Activated CD4-positive, alpha-beta T cell treated with anti-CD3 and anti-CD28 coated beads for 36 hours (primary cell): ENCODE results near the gene CAPN11. TPM values are rescaled to one million over a fixed set of nuclear protein-coding genes. Genes with fewer than 3 reads are reported as not detected.

Experiments
- ATAC-seq: fragments of 200-7000 bp; cut with Tn5 transposase; one replicate; pipeline ENCODE4 v1.10.0; 2021; ENCODE audit warnings: mild to moderate bottlenecking, moderate library complexity
- CTCF ChIA-PET: fragments of 350-600 bp; sonication (Branson Sonifier 250); formaldehyde crosslinking; loops from one replicate; lab custom pipeline; 2021; ENCODE audit warnings: antibody characterized with exemption; lab: Charles Lee
- POLR2A ChIA-PET: fragments of 350-600 bp; sonication (Branson Sonifier 250); formaldehyde crosslinking; loops from one replicate; lab custom pipeline; 2021; ENCODE audit warnings: antibody characterized with exemption, inconsistent platforms; lab: Charles Lee
- DNase-seq: peaks from one replicate; pipeline ENCODE4 v3.0.0-alpha.2; 2020
- H3K27ac Mint-ChIP-seq: one replicate; pipeline ENCODE4 v1.8.0; 2021; ENCODE audit warnings: mixed read lengths
- H3K27me3 Mint-ChIP-seq: one replicate; pipeline ENCODE4 v1.8.0; 2021; ENCODE audit warnings: mixed read lengths
- H3K36me3 Mint-ChIP-seq: one replicate; pipeline ENCODE4 v1.8.0; 2021; ENCODE audit warnings: low read depth, mixed read lengths
- H3K4me1 Mint-ChIP-seq: one replicate; pipeline ENCODE4 v1.8.0; 2021; ENCODE audit warnings: mixed read lengths
- H3K4me3 Mint-ChIP-seq: one replicate; pipeline ENCODE4 v1.8.0; 2021; ENCODE audit warnings: mild to moderate bottlenecking, moderate library complexity, mixed read lengths
- H3K9me3 Mint-ChIP-seq: one replicate; pipeline ENCODE4 v1.8.0; 2021; ENCODE audit warnings: low read depth, mixed read lengths
- intact Hi-C, 2 experiments: fragments of 100-400 bp; cut with DNase I in 1 of 2; cut with micrococcal nuclease in 1 of 2; formaldehyde crosslinking; loops; one replicate each; pipeline versions ENCODE4 v1.14.2 to v1.15.1; 2022 to 2024; cut with DNase I, micrococcal nuclease
- total RNA-seq, 2 experiments: library from RNA; stranded (reverse); gene quantifications; one replicate each; pipeline ENCODE4 v1.2.3, GENCODE V29; 2021

Gene CAPN11
- 1 to 10 TPM; 1.2 to 1.3 TPM for total RNA-seq

GRCh38 chr6:44158770-44159228, at the start of gene CAPN11:
Gene CAPN11 (plus strand): TSS chr6:44158820. CDS start chr6:44158849, 29 bp downstream.
- Mint-ChIP-seq H3K9me3 (no peaks in the 10 kb centered on the region), H3K27ac (no peak within 1 kb of the TSS), H3K27me3 (no peaks in the 10 kb centered on the region), H3K4me1 (peaks cover 18% of the 10 kb centered on the region), H3K36me3 (peaks cover 2% of the 10 kb centered on the region), H3K4me3 (no peak within 1 kb of the TSS)
- ChIA-PET CTCF (interaction anchor here (1.2 to 2.1 kb wide), 2 partner anchors 62 to 88 kb away, joined by 4 to 7 read pairs; partner anchors contain the start of gene HSP90AB1), POLR2A (interaction anchor here (0.6 kb wide), 1 partner anchor 88 kb away, joined by 3 read pairs; no protein-coding TSS in a partner anchor)
- DNase-seq = no peak
- intact Hi-C loops = no loop called here
- ATAC-seq = no peak

- Mint-ChIP-seq H3K4me1 (no peaks in the 10 kb centered on the region), H3K36me3 (peaks cover 35% of the 10 kb centered on the region), H3K27me3 (no peaks in the 10 kb centered on the region), H3K9me3 (no peaks in the 10 kb centered on the region), H3K4me3 (no peak overlapping the region), H3K27ac (no peak overlapping the region)
- DNase-seq (no peak), ATAC-seq (no peak)
- CTCF ChIA-PET = no interaction called here
- intact Hi-C loops = no loop called here
- POLR2A ChIA-PET = no interaction called here
Observed at GRCh38 chr6:44109212-44109611, 49.4 kb upstream of the CAPN11 start.

GRCh38 chr6:44110005-44110676, 48.5 kb upstream of the CAPN11 start:
- Mint-ChIP-seq H3K4me3 (no peak overlapping the region), H3K9me3 (no peaks in the 10 kb centered on the region), H3K27me3 (no peaks in the 10 kb centered on the region), H3K4me1 (no peaks in the 10 kb centered on the region), H3K27ac (peak overlapping the region; percentile 59), H3K36me3 (peaks cover 31% of the 10 kb centered on the region)
- intact Hi-C loops = no loop called here
- DNase-seq (no peak), ATAC-seq (no peak)
- ChIA-PET CTCF (interaction anchor here (1.0 to 2.8 kb wide), 3 partner anchors 11 to 230 kb away, joined by 3 to 15 read pairs (median 5); no protein-coding TSS in a partner anchor), POLR2A (no interaction called here)

GRCh38 chr6:44110966-44111365, 47.7 kb upstream of the CAPN11 start:
- H3K27ac Mint-ChIP-seq = no peak overlapping the region

DNA sequence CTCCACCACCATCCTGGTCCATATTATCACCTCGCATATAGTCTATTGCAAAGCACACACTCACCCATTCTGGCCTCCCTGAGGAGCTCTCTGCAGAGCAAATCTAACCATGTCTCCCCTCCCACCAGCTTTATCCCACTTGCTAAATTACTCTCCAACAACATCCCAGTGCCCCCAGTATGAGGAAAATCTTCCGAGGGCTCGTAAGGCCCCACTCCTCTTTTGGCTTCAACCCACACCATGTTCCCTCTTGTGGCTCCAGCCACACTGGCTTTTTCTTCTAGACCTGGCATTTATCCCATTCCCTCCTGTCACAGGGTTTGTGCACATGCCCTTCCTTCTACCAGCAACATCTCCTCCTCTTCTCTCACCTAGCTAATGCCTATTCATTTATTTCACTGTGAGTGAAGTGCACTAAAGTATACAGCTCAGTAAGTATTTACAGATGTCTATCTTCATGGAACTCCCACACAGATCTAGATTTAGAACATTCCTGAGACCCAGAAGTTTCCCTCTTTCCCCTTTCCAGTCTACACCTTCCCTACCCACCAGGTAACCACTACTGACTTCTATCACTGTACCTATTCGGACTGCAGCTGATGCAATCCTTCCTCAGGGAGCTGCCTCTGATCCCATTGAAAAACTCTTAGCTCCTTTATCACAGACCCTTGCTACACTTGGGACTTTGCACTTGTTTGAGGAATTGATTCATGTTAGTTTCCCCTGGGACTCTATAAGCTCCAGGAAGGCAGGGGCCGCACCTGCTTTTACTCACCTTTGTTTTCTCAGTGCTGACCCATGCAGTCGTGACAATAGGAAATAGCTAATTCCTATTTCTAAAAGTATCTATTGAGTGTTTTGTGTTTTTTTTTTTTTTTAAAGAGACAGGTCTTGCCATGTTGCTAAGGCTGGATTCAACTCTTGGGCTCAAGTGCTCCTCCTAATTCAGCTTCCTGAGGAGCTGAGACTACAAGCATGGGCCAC, 46.9 kb upstream of the CAPN11 start:
- ChIA-PET POLR2A (interaction anchor here (0.6 kb wide), 2 partner anchors 13 to 223 kb away, joined by 3 read pairs; no protein-coding TSS in a partner anchor), CTCF (interaction anchor here (0.6 to 2.8 kb wide), 8 partner anchors 9 to 367 kb away, joined by 3 to 15 read pairs (median 3); no protein-coding TSS in a partner anchor)
- no peak for DNase-seq
- H3K4me3 Mint-ChIP-seq = no peak overlapping the region
- intact Hi-C loops = no loop called here
- no peak for ATAC-seq
- peak overlapping the region; percentile 1 for H3K27ac Mint-ChIP-seq
- H3K9me3 Mint-ChIP-seq = no peaks in the 10 kb centered on the region
- H3K27me3 Mint-ChIP-seq = no peaks in the 10 kb centered on the region
- H3K36me3 Mint-ChIP-seq = peaks cover 33% of the 10 kb centered on the region
- H3K4me1 Mint-ChIP-seq = peaks cover 6% of the 10 kb centered on the region

More at GRCh38 chr6:44110966-44111365, 47.7 kb upstream of the CAPN11 start:
- intact Hi-C loops = no loop called here
- Mint-ChIP-seq H3K9me3 (no peaks in the 10 kb centered on the region), H3K4me1 (no peaks in the 10 kb centered on the region), H3K4me3 (no peak overlapping the region), H3K36me3 (peaks cover 35% of the 10 kb centered on the region), H3K27me3 (no peaks in the 10 kb centered on the region)
- ChIA-PET CTCF (interaction anchor here (0.6 to 2.8 kb wide), 8 partner anchors 8 to 229 kb away, joined by 3 to 15 read pairs (median 3); no protein-coding TSS in a partner anchor), POLR2A (interaction anchor here (0.6 kb wide), 1 partner anchor 14 kb away, joined by 3 read pairs; no protein-coding TSS in a partner anchor)
- ATAC-seq (no peak), DNase-seq (no peak)

GRCh38 chr6:44113414-44113813, 45.2 kb upstream of the CAPN11 start:
- H3K4me1 Mint-ChIP-seq = peaks cover 17% of the 10 kb centered on the region
- H3K4me3 Mint-ChIP-seq = no peak overlapping the region
- ATAC-seq (no peak), DNase-seq (no peak)
- ChIA-PET POLR2A (no interaction called here), CTCF (interaction anchor here (1.2 kb wide), 1 partner anchor 14 kb away, joined by 3 read pairs; no protein-coding TSS in a partner anchor)
- H3K27me3 Mint-ChIP-seq = no peaks in the 10 kb centered on the region
- no peak overlapping the region for H3K27ac Mint-ChIP-seq
- H3K9me3 Mint-ChIP-seq = no peaks in the 10 kb centered on the region
- peaks cover 34% of the 10 kb centered on the region for H3K36me3 Mint-ChIP-seq
- intact Hi-C loops = no loop called here

- ATAC-seq (no peak), DNase-seq (no peak)
- ChIA-PET POLR2A (no interaction called here), CTCF (interaction anchor here (1.0 to 3.4 kb wide), 2 partner anchors 19 to 141 kb away, joined by 4 to 14 read pairs; partner anchors contain the start of gene SLC35B2)
- Mint-ChIP-seq H3K9me3 (no peaks in the 10 kb centered on the region), H3K36me3 (peaks cover 28% of the 10 kb centered on the region), H3K4me3 (no peak overlapping the region), H3K27ac (no peak overlapping the region), H3K27me3 (no peaks in the 10 kb centered on the region), H3K4me1 (peaks cover 33% of the 10 kb centered on the region)
- intact Hi-C loops = no loop called here
Observed at GRCh38 chr6:44115866-44116265, 42.8 kb upstream of the CAPN11 start.

- Mint-ChIP-seq H3K27me3 (no peaks in the 10 kb centered on the region), H3K27ac (no peak overlapping the region), H3K36me3 (peaks cover 21% of the 10 kb centered on the region), H3K4me3 (no peak overlapping the region), H3K9me3 (no peaks in the 10 kb centered on the region), H3K4me1 (peaks cover 41% of the 10 kb centered on the region)
- CTCF ChIA-PET = interaction anchor here (1.0 to 3.4 kb wide), 5 partner anchors 18 to 140 kb away, joined by 3 to 14 read pairs (median 3); partner anchors contain the start of gene SLC35B2
- DNase-seq (no peak), ATAC-seq (peak; percentile 57)
- POLR2A ChIA-PET = interaction anchor here (0.6 kb wide), 1 partner anchor 13 kb away, joined by 3 read pairs; no protein-coding TSS in a partner anchor
- intact Hi-C loops = no loop called here
Observed at GRCh38 chr6:44116641-44117382, 41.8 kb upstream of the CAPN11 start.

- Mint-ChIP-seq H3K27ac (no peak overlapping the region), H3K36me3 (peaks cover 15% of the 10 kb centered on the region), H3K4me1 (peaks cover 43% of the 10 kb centered on the region), H3K4me3 (no peak overlapping the region), H3K9me3 (no peaks in the 10 kb centered on the region), H3K27me3 (no peaks in the 10 kb centered on the region)
- ATAC-seq (no peak), DNase-seq (no peak)
- CTCF ChIA-PET = interaction anchor here (0.8 to 3.4 kb wide), 4 partner anchors 19 to 104 kb away, joined by 3 to 14 read pairs (median 3); no protein-coding TSS in a partner anchor
- POLR2A ChIA-PET = no interaction called here
- intact Hi-C loops = no loop called here
Observed at GRCh38 chr6:44117397-44118128, 41.1 kb upstream of the CAPN11 start.

DNA sequence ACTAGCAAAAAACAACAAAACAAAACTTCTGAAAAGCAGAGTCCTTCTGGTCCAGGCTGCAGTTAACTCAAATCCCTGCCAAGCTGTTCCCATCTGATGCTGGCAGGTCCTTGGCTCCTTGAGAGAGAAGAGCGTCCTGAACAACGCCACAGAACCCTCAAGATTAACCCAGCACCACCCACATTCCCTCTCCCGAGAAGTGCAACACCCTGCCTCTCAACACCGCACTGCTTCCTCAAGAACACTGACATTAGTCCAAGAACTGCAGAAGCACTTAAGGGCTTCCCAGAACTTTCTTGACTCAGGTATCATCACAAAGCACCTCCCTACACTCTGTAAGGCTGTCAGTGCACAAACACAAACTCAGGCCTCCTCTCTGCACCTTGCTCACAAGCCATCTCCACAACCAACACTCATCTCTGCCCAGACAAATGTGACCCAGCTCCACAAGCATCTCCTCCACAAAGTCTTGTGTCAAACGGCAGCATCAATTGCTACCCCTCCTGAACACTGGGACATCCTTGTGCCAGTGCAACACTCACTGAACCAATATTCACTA, 38.8 kb upstream of the CAPN11 start:
- intact Hi-C loops = no loop called here
- POLR2A ChIA-PET = no interaction called here
- ATAC-seq (no peak), DNase-seq (no peak)
- peaks cover 13% of the 10 kb centered on the region for H3K36me3 Mint-ChIP-seq
- H3K4me1 Mint-ChIP-seq = peaks cover 66% of the 10 kb centered on the region
- no peak overlapping the region for H3K4me3 Mint-ChIP-seq
- no peaks in the 10 kb centered on the region for H3K27me3 Mint-ChIP-seq
- no peaks in the 10 kb centered on the region for H3K9me3 Mint-ChIP-seq
- CTCF ChIA-PET = interaction anchor here (1.3 kb wide), 1 partner anchor 10 kb away, joined by 4 read pairs; no protein-coding TSS in a partner anchor
- no peak overlapping the region for H3K27ac Mint-ChIP-seq
